Panc1 (cell line): ENCODE results near the gene BCL3. TPM values are rescaled to one million over a fixed set of nuclear protein-coding genes. Genes with fewer than 3 reads are reported as not detected.
A peak's percentile ranks its signal among the peaks of the same experiment; 100 is the strongest.
"Not testable (repeated sequence)": the region's sequence is repeated elsewhere in the genome, so short reads cannot be mapped to it uniquely, and the experiment has no call there.

Experiments
- ATAC-seq: fragments of 200-7000 bp; cut with Tn5 transposase; 2 replicates; pipeline ENCODE4 v1.9.1; 2020; ENCODE audit warnings: mild to moderate bottlenecking, moderate library complexity
- BruUV-seq: library from RNA; stranded (reverse); fragments of 400-500 nt; replicated peaks from 2 replicates; lab custom pipeline; 2021; lab: Mats Ljungman, UMichigan
- CTCF ChIA-PET: fragments of 300-600 bp; sonication (Branson Sonifier 250); formaldehyde crosslinking; loops from one replicate; lab custom pipeline; 2022; ENCODE audit warnings: antibody characterized with exemption; lab: Charles Lee
- POLR2A ChIA-PET: fragments of 300-600 bp; sonication (Branson Sonifier 250); formaldehyde crosslinking; loops from one replicate; lab custom pipeline; 2022; ENCODE audit warnings: antibody characterized with exemption; lab: Charles Lee
- DNase-seq: peaks from one replicate; pipeline ENCODE4 v3.0.0-alpha.2; 2010; ENCODE audit warnings: low read depth, low spot score
- H3K27ac ChIP-seq: 2 replicates; pipeline ENCODE4 v1.5.1; 2011; ENCODE audit warnings: mild to moderate bottlenecking, low read length, inconsistent platforms
- H3K27me3 ChIP-seq: fragments of 200-500 bp; sonication (Bioruptor generic); 2 replicates; pipeline ENCODE4 v1.6.0; 2014; ENCODE audit warnings: low read length, inconsistent platforms; ENCODE audit not compliant: control insufficient read depth, insufficient read depth
- H3K36me3 ChIP-seq: fragments of 200-500 bp; sonication (Bioruptor generic); 2 replicates; pipeline ENCODE4 v1.5.1; 2014; ENCODE audit warnings: inconsistent platforms, mild to moderate bottlenecking, low read length, moderate library complexity; ENCODE audit not compliant: control insufficient read depth, insufficient read depth
- H3K4me1 ChIP-seq: 2 replicates; pipeline ENCODE4 v1.5.1; 2011; ENCODE audit warnings: inconsistent platforms, mild to moderate bottlenecking, low read length, moderate library complexity; ENCODE audit not compliant: control insufficient read depth, insufficient read depth
- H3K4me3 ChIP-seq, 2 experiments: 2 replicates each; pipeline ENCODE4 v1.5.1; 2011 to 2012; ENCODE audit warnings: low read depth in 2 of 2, low read length in 2 of 2, mild to moderate bottlenecking in 2 of 2, inconsistent platforms in 1 of 2, moderate library complexity in 1 of 2
- H3K9me3 ChIP-seq: fragments of 200-500 bp; sonication (Bioruptor generic); 2 replicates; pipeline ENCODE4 v1.5.1; 2014; ENCODE audit warnings: low read depth, mild to moderate bottlenecking, inconsistent platforms, low read length, moderate library complexity; ENCODE audit not compliant: control insufficient read depth, insufficient read depth
- POLR2AphosphoS5 ChIP-seq: IDR thresholded peaks from 2 replicates; pipeline ENCODE4 v1.6.1; 2012; ENCODE audit warnings: mild to moderate bottlenecking, low read depth, low read length, moderate library complexity
- SIN3A ChIP-seq: IDR thresholded peaks from 2 replicates; pipeline ENCODE4 v1.6.1; 2012; ENCODE audit warnings: low read depth, mild to moderate bottlenecking, low read length, moderate library complexity, borderline replicate concordance; ENCODE audit not compliant: insufficient read depth
- TCF7L2 ChIP-seq: IDR thresholded peaks from 2 replicates; pipeline ENCODE4 v1.6.1; 2011; ENCODE audit warnings: mild to moderate bottlenecking, low read depth, low read length, inconsistent platforms
- in situ Hi-C: cut with HindIII; loops from 2 replicates; pipeline ENCODE4 v1.10.0; 2016; ENCODE audit warnings: low sequenced_read_pairs, low pct_unique_long_range_greater_than_20kb
- intact Hi-C: fragments of 100-400 bp; cut with micrococcal nuclease; formaldehyde crosslinking; loops from one replicate; pipeline ENCODE4 v1.10.0; 2022; ENCODE audit not compliant: unreplicated experiment
- total RNA-seq: library from RNA; stranded (reverse); gene quantifications from one replicate; pipeline ENCODE4 v1.2.1, GENCODE V29; 2021; ENCODE audit not compliant: unreplicated experiment
- TF ChIP-seq, protein P1 (sequence below): fragments of 450-650 bp; IDR thresholded peaks from 2 replicates; pipeline ENCODE4 v1.5.1; 2017; ENCODE audit warnings: mild to moderate bottlenecking
- TF ChIP-seq, protein P2 (sequence below), 2 experiments: IDR thresholded peaks; 2 replicates each; pipeline ENCODE4 v1.6.1; 2011 to 2012; ENCODE audit warnings: low read depth in 2 of 2, control low read depth in 1 of 2, low read length in 1 of 2, mild to moderate bottlenecking in 1 of 2, moderate library complexity in 1 of 2; ENCODE audit not compliant: insufficient read depth in 1 of 2

BCL3 gene
- total RNA-seq, 1 experiment from 2014 or later = 48.5 TPM

GRCh38 chr19:44707794-44708193 lies 40.7 kb upstream of the BCL3 start:
- ChIA-PET POLR2A (no interaction called here), CTCF (no interaction called here)
- Histone ChIP-seq H3K9me3 (no peaks in the 10 kb centered on the region), H3K27ac (no peak overlapping the region), H3K36me3 (no peaks in the 10 kb centered on the region), H3K4me3 (no peak overlapping the region), H3K27me3 (no peaks in the 10 kb centered on the region), H3K4me1 (no peaks in the 10 kb centered on the region)
- intact Hi-C loops (no loop called here), in situ Hi-C loops (no loop called here)
- DNase-seq = no peak
- no TSS peak for BruUV-seq
- TF ChIP-seq, protein P1, sequence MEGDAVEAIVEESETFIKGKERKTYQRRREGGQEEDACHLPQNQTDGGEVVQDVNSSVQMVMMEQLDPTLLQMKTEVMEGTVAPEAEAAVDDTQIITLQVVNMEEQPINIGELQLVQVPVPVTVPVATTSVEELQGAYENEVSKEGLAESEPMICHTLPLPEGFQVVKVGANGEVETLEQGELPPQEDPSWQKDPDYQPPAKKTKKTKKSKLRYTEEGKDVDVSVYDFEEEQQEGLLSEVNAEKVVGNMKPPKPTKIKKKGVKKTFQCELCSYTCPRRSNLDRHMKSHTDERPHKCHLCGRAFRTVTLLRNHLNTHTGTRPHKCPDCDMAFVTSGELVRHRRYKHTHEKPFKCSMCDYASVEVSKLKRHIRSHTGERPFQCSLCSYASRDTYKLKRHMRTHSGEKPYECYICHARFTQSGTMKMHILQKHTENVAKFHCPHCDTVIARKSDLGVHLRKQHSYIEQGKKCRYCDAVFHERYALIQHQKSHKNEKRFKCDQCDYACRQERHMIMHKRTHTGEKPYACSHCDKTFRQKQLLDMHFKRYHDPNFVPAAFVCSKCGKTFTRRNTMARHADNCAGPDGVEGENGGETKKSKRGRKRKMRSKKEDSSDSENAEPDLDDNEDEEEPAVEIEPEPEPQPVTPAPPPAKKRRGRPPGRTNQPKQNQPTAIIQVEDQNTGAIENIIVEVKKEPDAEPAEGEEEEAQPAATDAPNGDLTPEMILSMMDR = no peak
- TF ChIP-seq TCF7L2 = no peak
- no peak for TF ChIP-seq POLR2AphosphoS5
- no peak for TF ChIP-seq SIN3A
- ATAC-seq = no peak

DNA sequence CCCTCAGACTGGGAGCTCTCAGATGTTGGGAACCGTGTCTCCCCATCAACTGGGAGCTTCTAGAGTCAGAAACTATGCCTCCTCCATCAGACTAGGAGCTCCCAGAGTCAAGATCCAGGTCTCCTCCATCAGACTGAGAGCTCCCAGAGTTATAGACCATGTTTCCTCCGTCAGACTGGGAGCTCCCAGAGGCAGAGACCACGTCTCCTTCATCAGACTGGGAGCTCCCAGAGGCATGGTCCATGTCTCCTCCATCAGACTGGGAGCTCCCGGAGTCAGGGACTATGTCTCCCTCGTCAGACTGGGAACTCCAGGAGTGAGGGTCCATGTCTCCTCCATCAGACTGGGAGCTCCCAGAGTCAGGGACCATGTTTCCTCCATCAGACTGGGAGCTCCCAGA lies 39.6 kb upstream of the BCL3 start:
- Histone ChIP-seq H3K9me3 (no peaks in the 10 kb centered on the region), H3K36me3 (no peaks in the 10 kb centered on the region), H3K4me3 (no peak overlapping the region), H3K27ac (no peak overlapping the region), H3K27me3 (no peaks in the 10 kb centered on the region), H3K4me1 (no peaks in the 10 kb centered on the region)
- no peak for DNase-seq
- TF ChIP-seq TCF7L2 = no peak
- TF ChIP-seq, protein P1 = no peak
- TF ChIP-seq SIN3A = no peak
- TF ChIP-seq POLR2AphosphoS5 = no peak
- TF ChIP-seq, protein P2, sequence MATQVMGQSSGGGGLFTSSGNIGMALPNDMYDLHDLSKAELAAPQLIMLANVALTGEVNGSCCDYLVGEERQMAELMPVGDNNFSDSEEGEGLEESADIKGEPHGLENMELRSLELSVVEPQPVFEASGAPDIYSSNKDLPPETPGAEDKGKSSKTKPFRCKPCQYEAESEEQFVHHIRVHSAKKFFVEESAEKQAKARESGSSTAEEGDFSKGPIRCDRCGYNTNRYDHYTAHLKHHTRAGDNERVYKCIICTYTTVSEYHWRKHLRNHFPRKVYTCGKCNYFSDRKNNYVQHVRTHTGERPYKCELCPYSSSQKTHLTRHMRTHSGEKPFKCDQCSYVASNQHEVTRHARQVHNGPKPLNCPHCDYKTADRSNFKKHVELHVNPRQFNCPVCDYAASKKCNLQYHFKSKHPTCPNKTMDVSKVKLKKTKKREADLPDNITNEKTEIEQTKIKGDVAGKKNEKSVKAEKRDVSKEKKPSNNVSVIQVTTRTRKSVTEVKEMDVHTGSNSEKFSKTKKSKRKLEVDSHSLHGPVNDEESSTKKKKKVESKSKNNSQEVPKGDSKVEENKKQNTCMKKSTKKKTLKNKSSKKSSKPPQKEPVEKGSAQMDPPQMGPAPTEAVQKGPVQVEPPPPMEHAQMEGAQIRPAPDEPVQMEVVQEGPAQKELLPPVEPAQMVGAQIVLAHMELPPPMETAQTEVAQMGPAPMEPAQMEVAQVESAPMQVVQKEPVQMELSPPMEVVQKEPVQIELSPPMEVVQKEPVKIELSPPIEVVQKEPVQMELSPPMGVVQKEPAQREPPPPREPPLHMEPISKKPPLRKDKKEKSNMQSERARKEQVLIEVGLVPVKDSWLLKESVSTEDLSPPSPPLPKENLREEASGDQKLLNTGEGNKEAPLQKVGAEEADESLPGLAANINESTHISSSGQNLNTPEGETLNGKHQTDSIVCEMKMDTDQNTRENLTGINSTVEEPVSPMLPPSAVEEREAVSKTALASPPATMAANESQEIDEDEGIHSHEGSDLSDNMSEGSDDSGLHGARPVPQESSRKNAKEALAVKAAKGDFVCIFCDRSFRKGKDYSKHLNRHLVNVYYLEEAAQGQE (IDR thresholded peaks at IDR 0.05; ENCODE audit: insufficient read depth in 1 of 2, low read depth in 2 of 2, low read length in 1 of 2) = no peak
- no TSS peak for BruUV-seq
- no peak for ATAC-seq
- POLR2A ChIA-PET = no interaction called here
- intact Hi-C loops = no loop called here
- in situ Hi-C loops = no loop called here
- CTCF ChIA-PET = no interaction called here

- DNase-seq, intact Hi-C loops, BruUV-seq, H3K36me3 ChIP-seq, H3K4me3 ChIP-seq, H3K9me3 ChIP-seq, in situ Hi-C loops, H3K27me3 ChIP-seq, POLR2A ChIA-PET, H3K4me1 ChIP-seq: not testable (repeated sequence)
- ATAC-seq = peak; percentile 30; the same call in 1 of the 2 replicates
- CTCF ChIA-PET = interaction anchor here (0.5 kb wide), 1 partner anchor 146 kb away, joined by 3 read pairs; no protein-coding TSS in a partner anchor
- peak overlapping the region; percentile 44; the same call in 1 of the 2 replicates for H3K27ac ChIP-seq
These were observed 38.9 kb upstream of the BCL3 start for GRCh38 chr19:44709434-44710266.
